SHP77 (cell line): ENCODE results near the gene PYGM.
"Not testable (repeated sequence)": the region's sequence is repeated elsewhere in the genome, so short reads cannot be mapped to it uniquely, and the experiment has no call there.

ENCODE experiments used
- DNase-seq, 2 experiments: peaks; one replicate each; lab custom pipeline; 2025; lab: John Stamatoyannopoulos, UW

PYGM gene

DNA sequence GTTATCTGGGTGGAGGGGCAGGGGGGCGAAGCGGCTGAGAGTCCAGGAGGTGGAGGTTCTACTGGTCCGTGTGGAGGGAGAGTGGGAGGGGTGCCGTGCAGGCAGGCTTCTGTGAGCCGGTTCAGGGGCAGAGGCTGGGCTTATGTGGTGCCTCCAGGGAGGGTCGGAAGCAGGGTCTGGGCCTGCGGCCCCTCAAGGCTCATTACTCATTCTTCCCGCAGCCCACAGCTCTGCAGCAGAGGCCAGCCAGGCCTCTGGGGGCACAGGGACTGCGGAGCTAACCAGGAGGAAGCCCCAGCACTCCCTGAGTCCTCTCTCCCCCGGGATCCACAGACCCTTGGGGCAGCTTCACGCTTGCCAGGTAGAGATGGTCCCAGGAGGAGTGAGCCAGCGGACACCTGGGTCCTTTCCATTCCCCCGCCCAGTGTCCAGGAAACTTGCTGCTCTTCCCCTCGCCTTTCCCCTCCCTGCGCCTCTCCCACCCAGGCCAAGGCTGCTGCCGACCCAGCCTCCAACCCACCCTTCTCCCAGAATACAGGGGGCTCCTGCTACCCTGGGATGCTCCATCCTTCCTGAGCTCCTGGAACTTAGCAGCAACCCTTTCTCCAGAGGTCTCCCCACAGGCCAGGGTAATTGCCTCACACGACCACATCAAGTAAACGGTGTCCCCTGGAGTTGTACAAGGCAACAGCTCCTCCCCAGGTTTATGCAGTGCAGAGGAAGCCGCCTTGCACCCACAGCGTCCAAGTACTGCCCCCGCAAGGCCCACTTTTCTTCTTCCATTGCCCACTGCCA is 43.1 kb downstream of the PYGM start:
- no peak for DNase-seq

DNA sequence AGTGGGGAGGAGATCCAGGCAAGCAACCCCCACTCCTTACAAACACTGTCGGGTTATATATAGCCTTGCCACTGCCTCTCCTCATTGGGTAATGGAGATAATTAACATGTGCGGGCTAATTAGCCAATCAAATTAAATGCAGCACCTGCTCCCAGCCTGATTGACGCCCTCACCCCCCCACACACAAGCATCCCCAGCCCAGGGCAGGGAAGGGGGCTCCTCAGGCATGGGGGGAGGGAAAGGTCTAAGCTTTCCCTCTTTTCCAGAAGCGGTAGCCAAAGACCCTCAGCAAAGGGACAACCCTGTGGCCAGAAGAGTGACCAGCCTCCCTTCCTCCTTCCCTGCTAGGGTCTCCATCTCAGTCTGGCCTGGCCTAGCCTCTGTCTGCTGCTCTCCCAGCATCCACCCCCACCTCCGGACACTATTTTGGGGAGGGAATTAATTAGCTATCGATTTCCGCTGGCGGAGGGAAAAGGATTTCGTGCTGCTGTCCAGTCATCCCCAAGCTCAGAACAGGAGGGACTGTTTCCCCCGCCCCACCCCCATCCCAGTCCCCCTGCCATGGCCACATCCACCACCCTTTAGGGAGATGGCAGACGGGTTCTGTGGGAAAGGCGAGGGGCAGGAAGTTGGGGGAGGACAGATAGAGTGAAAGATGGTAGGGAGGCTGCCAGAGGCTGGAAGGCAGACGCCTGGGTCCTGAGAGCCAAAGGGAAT is 43.9 kb downstream of the PYGM start:
- no peak for DNase-seq

DNA sequence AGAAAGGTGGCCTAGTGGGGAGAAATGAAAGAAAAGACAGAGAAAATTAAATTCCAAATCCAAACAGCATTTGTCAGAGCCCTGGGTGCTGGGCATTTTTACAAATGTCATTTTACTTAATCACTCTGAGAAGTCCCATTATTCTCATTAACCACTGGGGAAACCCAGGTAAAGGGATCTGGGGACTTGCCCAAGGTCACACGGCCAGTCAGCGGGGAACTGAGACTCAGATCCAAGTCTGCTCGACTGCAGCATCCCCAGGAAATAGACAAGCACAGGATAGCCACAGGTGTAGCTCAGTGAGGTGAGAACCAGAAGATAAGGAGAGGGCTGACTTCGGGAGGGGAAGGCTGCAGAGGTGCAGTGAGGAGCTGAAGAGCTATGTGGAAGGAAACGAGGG is 44.7 kb downstream of the PYGM start:
- DNase-seq, result no peak

DNA sequence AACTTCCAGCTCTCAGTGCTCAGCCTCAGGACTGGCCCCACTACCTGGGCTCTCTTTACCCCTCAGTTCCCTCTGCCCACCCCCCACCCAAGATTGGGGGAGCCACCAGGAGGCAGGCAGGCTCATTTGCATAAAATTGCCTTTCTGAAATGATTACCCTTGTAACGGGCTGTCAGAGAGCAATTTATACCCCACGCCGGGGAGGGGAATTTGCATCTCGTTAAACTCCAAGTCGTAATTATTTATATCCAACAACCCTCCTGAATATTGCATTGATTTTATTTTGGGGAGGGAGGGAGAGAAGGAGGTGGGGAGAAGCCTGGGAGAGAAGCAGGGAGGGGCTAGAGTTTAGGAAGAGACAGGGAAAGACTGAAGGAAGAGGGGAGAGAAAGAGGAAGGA is 45.1 kb downstream of the PYGM start:
- DNase-seq, result no peak

DNA sequence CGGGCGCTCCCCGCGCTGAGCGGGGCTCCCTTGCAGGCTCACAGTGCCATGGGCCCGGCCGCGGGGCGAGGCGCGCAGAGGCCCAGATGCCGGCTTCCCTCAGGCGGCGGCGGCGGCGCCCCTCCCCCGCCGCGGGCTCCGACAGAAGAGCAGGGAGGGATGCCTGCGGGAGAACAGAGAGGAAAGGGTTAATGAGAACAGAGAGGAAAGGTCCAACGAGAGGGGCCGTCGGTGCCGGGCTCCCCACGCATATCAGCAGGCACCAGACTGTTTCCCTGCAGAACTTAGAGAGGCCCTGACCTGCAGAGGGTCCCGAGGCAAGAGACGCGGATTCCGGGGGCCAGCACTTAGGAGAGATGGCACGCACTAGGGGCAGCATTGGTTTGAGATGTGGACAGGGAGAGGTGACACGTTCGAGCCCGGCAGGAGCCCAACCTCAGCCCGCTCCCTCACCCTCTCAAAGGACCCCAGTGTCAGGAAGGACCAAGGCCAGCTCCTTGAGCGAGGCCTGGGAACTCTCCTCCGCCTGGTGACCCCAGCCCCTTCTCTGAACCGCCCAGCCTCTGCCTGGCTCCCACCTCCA is 45.9 kb downstream of the PYGM start:
- DNase-seq, result no peak

DNA sequence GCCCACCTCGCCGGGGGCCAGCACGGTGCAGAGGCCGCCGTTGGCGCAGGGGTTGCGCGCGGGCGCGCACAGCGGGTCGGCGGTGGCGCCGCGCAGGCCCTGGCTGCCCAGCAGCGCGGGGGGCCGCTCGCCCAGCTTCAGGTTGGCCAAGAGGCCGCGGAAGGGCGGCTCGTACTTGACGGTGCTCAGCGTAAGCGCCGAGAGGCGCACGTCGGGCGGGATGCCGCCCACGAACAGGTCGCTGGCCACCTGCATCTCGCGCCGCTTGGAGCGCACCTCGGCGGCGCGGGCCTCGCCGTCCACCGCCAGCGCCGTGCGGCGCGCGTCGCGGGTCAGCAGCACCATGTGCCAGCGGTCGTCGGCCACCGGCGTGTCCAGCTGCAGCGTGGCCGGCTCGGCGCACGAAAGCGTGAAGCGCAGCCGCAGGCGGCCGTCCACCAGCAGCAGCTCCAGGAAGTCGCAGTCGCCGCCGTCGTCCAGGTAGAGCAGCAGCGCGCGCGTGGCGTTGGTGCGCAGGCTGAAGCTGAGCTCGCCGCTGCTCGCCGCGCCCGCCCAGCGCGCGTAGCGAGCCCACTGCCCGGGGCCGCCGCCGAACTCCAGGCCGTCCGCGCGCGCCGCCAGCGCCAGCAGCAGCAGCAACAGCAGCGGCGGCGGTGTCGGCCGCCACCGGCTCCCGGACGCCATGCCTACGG is 46.6 kb downstream of the PYGM start:
- DNase-seq, result no peak

DNA sequence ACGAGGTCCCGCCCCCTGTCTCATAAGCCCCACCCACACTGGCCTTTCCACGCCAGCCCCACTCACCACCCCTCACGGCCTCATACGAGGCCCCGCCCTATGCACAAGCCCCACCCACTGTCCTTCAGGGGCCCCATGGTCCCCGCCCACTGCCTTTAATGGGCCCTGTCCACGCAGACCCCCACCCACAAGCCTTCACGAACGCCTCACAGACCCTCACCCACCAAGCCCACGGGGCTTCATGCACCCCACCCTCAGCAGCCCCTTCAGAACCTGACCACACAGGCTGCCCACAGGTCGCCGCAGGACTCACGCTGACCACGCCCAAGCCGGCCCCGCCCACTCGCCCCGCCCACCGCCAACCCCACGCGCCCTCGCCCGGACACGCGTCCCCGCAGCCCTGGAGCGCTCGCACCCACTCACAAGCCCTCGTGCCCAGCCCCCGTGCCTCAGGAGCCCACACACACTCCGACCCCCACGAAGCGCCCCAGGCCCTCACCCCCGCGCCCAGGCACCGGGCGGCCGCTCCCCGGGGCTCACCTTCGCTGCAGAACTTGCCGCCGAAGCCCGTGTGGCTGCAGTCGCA is 47.3 kb downstream of the PYGM start:
- DNase-seq, result no peak

DNA sequence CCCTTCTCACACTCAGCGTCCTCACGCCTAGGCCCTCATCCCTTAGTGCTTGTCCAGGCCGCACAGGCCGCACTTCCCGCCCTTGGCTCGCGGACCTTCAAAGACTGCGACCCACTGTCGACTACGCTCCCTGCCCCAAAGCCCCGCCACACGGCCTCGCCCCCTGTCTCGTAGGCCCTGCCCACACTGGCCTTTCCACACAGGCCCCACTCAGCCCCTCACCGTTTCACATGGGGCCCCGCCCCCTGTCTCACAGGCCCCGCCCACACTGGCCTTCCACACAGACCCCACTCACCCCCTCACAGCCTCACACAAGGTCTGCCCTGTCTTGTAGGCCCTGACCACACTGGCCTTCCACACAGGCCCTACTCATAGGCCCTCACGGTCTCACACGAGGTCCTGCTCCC is 47.8 kb downstream of the PYGM start:
- DNase-seq, result no peak

DNA sequence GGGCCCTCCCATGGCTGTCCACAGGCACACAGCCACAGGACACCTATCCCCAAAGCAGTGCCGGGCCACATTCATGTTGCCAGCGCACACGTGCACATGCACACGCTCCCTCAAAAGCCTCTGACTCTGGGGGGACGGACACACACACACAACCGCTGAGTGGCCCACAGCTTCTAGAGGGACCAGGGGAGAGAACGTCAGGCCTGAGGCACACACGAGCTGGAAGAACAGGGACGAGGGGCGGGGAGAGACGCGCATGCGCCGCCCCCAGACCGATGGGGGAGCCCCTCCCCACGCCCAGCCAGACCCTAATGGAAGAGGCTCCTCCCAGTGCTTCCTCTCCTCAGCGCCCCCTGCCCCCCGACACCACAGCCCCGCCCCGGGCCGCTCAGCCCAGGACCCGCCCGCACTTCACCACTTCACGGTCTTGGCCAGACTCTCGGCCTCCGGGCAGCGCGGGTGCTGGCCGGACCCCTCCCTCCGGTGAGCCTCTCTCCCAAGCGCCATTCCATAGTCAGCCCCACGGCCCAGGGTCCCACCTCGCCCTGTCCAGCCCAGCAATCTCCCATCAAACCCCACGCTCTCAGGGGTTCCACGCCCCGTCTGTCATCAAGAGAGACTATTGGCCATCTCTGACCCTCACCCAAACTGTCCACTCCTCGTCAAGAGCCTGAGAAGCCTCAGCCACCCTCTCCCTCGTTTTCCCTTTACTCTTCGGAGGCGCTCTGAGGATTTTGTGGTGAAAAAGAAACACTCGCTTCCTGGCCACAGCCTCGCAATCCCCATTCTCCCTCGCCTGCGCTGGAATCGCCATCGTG is 48.4 kb downstream of the PYGM start:
- no peak for DNase-seq

DNA sequence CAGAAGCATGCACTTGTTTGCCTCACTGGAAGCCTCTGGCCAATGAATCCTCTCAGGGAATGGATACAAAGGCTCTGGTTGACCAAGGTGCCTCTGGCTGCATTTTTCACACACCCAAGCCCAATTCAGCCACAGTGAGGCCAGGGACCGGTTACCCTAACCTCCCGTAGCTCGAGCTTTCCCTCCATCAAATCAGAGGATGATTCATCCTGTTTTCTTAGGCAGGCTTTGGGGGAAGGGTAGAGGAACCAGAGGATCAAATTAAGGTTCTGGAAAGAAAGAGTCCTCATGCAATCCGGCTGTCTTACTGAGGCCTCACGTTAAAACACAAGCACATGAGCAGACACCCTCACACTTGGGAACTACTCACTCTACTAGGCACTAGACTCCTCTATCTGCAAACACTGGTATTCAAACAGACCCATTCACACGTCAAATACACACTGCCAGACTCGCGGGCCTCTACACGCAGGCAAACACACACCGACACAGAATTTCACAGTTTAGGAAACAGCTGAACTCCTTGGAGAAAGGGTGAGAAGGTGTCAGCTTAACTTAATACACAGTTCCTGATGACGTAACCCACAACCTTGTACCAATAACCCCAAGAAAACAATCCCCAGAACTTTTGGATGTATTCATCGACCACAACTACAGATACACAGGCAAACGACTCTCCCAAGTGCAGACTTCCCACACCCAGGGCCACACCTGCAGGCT is 49.2 kb downstream of the PYGM start:
- DNase-seq, result no peak

DNA sequence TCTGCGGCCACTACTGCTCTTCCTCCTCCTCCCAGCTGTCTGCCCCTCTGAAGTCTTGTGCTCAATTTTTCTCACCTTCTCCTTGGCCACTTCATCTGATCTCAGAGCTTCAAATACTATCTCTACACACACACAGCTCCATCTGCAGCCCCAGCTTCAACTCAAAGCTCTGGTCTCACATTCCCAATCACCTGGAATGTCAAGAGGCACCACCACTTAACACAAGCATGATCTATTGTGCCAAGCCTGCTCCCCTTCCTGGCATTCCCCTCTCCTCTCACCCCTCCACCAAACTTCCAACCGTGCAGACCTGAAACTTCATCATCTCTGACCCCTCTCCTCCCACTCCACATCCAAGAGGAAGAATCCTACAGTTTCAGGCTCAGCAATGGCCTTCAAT is 54.3 kb downstream of the PYGM start:
- no peak for DNase-seq

DNA sequence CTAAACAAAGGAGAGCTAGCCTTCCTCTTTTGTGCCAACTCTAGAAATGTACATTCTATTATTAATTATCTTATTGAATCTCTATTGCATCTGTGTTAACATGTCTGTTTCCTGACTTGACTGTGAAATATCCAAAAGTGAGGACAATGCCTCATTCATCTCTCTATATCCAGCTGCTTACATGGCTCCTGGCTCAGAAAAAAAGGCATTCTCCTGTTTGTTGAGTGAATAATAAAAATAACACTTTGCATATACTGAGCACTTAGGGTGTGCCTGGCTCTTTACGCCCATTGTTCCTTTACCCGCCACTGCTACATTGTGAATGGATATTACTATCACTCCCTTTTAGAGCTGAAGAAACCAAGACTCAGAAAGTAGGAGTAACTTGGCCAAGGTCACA is 56.7 kb downstream of the PYGM start:
- DNase-seq, result no peak

DNA sequence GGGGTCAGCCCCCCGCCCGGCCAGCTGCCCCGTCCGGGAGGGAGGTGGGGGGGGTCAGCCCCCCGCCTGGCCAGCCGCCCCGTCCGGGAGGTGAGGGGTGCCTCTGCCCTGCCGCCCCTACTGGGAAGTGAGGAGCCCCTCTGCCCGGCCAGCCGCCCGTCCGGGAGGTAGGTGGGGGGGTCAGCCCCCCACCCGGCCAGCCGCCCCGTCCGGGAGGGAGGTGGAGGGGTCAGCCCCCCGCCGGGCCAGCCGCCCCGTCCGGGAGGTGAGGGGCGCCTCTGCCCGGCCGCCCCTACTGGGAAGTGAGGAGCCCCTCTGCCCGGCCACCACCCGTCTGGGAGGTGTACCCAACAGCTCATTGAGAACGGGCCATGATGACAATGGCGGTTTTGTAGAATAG is 57.8 kb downstream of the PYGM start:
- not testable (repeated sequence) for DNase-seq

DNA sequence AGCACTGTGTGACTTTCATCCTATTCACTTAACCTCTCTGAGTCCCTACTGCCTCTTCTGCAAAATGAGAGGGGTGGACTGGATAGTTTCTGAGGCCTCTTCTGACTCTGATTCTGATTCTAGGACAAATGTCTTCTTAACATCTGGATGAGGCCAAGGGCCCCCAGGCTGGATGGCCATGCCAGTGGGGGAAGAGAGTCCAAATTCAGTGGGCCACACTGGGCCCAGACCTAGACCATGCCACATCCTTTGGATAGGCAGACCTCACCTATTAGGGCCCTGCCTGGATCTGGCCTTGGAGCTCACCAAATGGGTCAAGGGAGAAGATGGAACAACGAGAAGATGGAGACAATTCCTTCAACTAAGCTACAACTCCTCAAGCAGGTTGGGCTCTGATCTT is 61.3 kb downstream of the PYGM start:
- DNase-seq, result no peak

DNA sequence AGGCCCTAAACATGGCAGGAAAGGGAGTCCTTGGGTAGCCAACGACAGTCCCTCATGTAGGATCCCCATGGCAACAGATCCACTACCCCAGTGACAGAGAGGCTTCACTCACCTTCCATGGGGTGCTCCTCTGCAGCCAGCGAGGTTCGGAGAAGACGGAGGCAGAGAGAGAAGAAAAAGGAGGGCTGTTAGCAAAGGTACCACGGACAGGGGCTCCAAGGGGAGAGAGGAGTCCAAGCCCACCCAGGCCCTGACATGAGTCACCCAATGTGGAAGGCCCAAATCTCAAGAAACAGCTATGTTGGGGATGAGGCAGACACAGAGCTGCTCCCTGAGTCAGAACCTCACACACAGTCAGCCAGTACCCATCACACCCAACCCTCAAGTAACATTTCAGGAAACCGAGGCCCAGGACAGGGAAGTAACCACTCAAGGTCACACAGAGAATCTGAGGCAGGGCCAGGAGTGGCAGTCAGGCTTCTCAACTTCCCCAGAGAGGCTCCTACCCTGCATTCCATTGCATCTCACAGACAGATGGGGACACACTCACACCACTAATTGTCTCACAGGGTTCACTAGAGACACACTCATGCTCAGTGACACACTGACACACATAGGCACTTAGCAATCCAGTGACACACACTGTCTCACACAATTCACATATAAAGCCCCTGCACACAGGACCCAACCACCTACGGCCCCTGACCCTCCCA is 62.0 kb downstream of the PYGM start:
- no peak for DNase-seq
